ENCODE measurements around the gene ARMC3.
"Not testable (repeated sequence)": the region's sequence is repeated elsewhere in the genome, so short reads cannot be mapped to it uniquely, and the experiment has no call there.

ARMC3 gene

GRCh38 chr10:22927661-22928403 is at the start of gene ARMC3:
TSS of gene ARMC3 (plus strand) at chr10:22928053. CDS start at chr10:22931997, 3,944 bp downstream.
- peak; percentile 76 for DNase-seq

- no peak for DNase-seq
Observed at GRCh38 chr10:22891797-22892196, 36.1 kb upstream of the ARMC3 start.

GRCh38 chr10:22893781-22894180 is 34.1 kb upstream of the ARMC3 start:
- DNase-seq = no peak

GRCh38 chr10:22894714-22895113 is 33.1 kb upstream of the ARMC3 start:
- DNase-seq = no peak

GRCh38 chr10:22895252-22895651 is 32.6 kb upstream of the ARMC3 start:
- no peak for DNase-seq

- DNase-seq = no peak
Observed at GRCh38 chr10:22897371-22897770, 30.5 kb upstream of the ARMC3 start.

GRCh38 chr10:22899307-22899706 is 28.5 kb upstream of the ARMC3 start:
- DNase-seq = no peak

GRCh38 chr10:22899775-22900174 is 28.1 kb upstream of the ARMC3 start:
- no peak for DNase-seq

GRCh38 chr10:22900841-22901601 is 26.8 kb upstream of the ARMC3 start:
- no peak for DNase-seq

GRCh38 chr10:22902147-22902546 is 25.7 kb upstream of the ARMC3 start:
- not testable (repeated sequence) for DNase-seq

- no peak for DNase-seq
Observed at GRCh38 chr10:22903694-22904093, 24.2 kb upstream of the ARMC3 start.

GRCh38 chr10:22906767-22907166 is 21.1 kb upstream of the ARMC3 start:
- no peak for DNase-seq

- DNase-seq = no peak
Observed at GRCh38 chr10:22908837-22909236, 19.0 kb upstream of the ARMC3 start.

GRCh38 chr10:22909673-22910072 is 18.2 kb upstream of the ARMC3 start:
- not testable (repeated sequence) for DNase-seq

- no peak for DNase-seq
Observed at GRCh38 chr10:22911067-22911466, 16.8 kb upstream of the ARMC3 start.

GRCh38 chr10:22911889-22912762 is 15.7 kb upstream of the ARMC3 start:
- no peak for DNase-seq

- no peak for DNase-seq
Observed at GRCh38 chr10:22912763-22913384, 15.0 kb upstream of the ARMC3 start.

GRCh38 chr10:22913474-22914092 is 14.3 kb upstream of the ARMC3 start:
- DNase-seq = no peak

GRCh38 chr10:22915314-22915713 is 12.5 kb upstream of the ARMC3 start:
- DNase-seq = no peak

- no peak for DNase-seq
Observed at GRCh38 chr10:22925088-22925487, 2.8 kb upstream of the ARMC3 start.

- no peak for DNase-seq
Observed at GRCh38 chr10:22927166-22927565, 687 bp upstream of the ARMC3 start.

GRCh38 chr10:22929053-22929452 is 1.2 kb downstream of the ARMC3 start:
- DNase-seq = not testable (repeated sequence)

Measured in right forelimb (tissue), 1 donor.